GM18498 (cell line): ENCODE measurements around the gene REG3A.

Experiments used
- ATAC-seq: cut with Tn5 transposase; IDR thresholded peaks from one replicate; pipeline ENCODE4 v1.9.1; 2021; ENCODE audit warnings: mild to moderate bottlenecking, moderate library complexity; ENCODE audit not compliant: unreplicated experiment

REG3A gene

GRCh38 chr2:79159653-79160052, at the start of gene REG3A:
REG3A (minus strand) TSS chr2:79159753; CDS start chr2:79159405, 348 bp downstream.
- ATAC-seq: no peak

DNA sequence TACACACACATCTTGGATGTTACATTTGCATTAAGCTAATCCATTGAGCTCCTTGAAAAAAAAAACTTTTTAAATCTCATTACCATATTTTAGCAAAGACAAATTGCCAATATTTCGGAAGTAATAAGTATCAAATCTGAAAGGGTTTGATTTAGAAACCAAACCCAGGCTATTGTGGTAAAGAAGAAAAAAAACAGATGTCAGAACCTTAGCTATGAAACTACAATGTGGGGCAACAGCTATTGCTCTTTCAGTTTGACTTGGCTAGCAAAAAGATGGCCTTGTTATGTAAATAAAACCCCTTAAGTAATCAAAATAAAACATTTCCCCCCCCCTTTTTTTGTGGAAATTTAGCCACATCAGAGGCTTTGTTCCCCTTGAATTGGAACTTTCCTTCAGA, 41.2 kb upstream of the REG3A start:
- ATAC-seq: no peak

- no peak for ATAC-seq
These were observed 32.3 kb upstream of the REG3A start for GRCh38 chr2:79191816-79192215.

- no peak for ATAC-seq
These were observed 31.5 kb upstream of the REG3A start for GRCh38 chr2:79191081-79191480.

DNA sequence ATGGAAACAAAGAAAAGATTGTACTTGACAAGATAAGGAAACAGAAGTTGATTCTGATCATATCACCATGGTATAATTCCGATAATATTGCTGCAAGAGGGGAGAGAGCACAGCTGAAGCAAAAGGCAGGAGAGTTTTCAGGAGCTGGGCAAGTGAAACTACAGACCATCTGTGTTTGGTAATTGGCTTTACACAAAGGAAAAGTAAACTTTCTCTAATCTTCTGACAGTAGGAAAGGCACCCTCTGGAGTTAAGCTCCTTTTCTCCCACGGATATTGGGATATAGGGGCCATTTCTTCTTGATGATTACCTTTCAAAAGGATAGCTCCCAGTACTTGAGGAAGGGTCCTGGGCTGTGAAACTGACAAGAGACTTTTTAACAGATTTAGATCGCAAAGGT, 29.9 kb upstream of the REG3A start:
- no peak for ATAC-seq

DNA sequence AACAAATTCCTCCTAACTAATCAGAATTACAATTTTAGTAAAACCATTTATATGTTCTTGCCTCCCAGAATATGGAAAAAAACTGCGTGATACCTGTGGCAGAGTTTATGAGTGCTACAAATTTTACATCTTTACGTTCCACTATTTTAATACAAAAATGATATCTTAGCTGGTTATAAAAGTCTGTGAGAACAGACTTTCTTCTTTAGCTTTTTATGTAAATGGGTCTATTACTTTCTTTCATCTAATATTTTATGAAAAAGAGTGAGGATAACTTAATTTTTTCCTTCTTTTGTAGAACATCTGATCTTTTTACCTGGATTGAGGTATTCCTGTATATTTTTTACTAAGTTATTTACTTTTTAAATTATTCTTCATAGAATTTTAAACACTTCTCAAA, 22.1 kb upstream of the REG3A start:
- ATAC-seq: no peak

GRCh38 chr2:79180092-79180491, 20.5 kb upstream of the REG3A start:
- ATAC-seq: no peak

DNA sequence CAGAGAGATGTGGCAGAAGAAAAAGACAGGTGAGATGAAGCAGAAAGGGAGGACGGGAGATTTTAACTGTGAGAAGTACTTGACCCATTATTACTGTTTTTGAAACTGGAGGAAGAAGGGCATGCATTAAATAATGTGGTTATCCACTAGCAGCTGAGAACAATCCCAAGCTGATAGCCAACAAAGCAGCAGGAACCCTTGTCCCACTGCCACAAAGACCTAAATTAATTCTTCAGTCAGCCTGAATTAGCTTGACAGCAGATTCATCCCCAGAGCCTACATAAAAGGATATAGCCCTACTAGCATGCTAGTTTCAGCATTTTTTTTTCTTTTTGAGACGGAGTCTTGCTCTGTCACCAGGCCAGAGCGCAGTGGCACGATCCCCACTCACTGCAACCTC, 19.5 kb upstream of the REG3A start:
- ATAC-seq: no peak

GRCh38 chr2:79178076-79178674, 18.6 kb upstream of the REG3A start:
- no peak for ATAC-seq

- no peak for ATAC-seq
These were observed 11.9 kb upstream of the REG3A start for GRCh38 chr2:79171348-79171958.

GRCh38 chr2:79162801-79163200, 3.2 kb upstream of the REG3A start:
- ATAC-seq: no peak

- no peak for ATAC-seq
These were observed 2.6 kb upstream of the REG3A start for GRCh38 chr2:79162132-79162531.

GRCh38 chr2:79159030-79159429, 523 bp downstream of the REG3A start:
- ATAC-seq: no peak

DNA sequence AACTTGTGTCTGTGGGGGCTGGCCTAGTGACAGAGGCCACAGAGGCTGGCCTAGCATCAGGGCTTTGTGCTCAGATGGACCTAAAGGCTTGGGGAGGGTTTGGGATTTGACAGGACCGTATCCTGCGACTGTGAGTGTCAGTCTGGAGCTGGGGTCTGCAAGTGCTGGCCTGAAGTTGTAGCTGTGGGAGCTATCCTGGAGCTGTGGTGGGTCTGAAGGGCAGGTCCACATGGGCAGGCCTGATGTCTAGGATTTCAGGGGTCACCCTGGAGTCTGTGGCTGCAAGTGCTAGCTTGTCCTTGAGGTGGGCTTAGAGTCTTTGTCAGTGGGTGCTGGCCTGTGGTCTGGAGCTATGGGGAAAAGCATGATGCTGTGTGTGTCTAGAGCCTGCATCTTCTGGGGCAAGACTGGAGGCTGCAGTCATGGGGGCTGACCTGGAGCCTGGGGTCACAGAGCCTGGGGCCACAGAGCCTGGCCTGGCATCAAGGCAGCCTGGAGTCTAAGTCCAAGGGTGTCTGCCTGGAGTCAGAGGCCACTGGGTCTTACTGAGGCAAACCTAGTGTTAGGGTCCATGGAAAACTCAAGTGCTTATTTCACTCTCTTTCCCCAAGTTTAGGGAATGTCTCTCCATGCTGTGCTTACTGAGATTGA, 3.6 kb downstream of the REG3A start:
- no peak for ATAC-seq

DNA sequence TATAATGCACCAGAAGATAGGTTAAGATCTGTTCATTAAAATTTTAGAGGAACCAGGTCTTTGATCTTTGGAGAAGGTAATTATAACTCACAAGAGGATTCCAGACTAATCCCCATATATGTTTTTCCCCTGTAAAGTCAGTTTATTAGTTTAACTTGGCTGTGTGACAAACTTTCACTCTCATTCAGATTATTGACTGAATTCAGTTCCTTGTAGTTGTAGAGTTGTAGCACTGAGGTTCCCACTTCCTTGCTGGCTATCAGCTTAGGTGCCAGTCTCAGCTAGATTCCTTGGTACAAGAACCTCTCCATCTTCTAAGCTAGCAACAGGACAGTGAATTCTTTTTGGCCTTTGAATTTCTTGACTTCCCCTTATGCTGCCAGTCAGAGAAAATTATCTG, 20.1 kb downstream of the REG3A start:
- ATAC-seq: no peak

GRCh38 chr2:79138385-79138784, 21.2 kb downstream of the REG3A start:
- ATAC-seq: no peak

DNA sequence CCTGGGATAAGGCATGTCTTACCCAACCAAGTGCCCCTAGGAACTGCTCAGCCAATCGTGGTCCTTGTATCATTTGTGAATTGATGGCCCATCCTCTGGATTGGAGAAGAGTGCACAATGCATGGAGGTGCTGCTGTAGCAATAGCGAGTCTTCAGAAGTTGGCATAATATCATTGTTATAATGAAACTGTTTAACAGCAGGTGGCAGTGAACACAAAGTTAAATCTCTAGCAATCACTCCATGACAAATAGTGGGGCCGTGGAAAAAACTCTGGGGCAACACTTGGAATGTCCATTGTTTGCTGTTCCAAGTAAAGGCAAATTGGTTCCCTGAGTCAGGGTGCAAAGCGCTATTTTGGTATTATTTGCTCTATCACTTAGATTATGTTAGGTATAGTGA, 27.9 kb downstream of the REG3A start:
- ATAC-seq: no peak

DNA sequence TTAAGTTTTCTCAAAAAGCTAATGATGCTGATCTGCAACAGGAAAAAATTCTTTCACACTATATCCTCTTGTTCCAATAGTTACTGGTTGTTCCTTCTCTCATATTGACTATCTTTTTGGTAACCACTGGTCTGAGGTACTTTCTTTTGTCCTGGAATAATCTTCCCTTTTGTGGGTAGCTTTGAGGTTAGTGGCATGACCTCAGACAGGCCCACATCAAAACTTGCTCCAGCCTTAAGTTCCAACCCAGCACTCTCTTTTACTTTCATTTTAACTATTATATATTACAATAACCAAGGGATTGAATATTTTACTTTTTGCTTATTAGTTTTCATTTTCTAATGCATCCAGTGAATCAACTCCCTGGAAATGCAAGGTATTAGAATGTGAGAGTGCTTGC, 29.7 kb downstream of the REG3A start:
- no peak for ATAC-seq

DNA sequence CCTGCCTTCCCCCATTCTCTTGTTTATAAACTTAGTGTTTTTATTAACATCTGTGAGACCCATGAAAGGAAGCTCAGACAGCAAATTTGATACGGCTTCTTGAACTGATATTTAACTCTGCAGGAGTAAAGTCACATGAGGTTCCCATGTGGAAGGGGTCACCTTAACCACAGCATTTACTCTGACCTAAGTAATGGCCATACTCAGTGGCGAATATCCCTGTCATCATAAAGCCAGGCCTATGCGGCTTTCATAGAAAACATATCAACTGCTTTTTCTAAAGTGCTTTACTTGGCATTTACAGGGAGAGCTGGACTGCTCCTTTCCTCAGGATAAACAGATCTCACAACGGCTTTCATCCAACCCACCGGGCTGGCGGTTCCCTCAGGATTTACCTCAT, 30.3 kb downstream of the REG3A start:
- no peak for ATAC-seq

DNA sequence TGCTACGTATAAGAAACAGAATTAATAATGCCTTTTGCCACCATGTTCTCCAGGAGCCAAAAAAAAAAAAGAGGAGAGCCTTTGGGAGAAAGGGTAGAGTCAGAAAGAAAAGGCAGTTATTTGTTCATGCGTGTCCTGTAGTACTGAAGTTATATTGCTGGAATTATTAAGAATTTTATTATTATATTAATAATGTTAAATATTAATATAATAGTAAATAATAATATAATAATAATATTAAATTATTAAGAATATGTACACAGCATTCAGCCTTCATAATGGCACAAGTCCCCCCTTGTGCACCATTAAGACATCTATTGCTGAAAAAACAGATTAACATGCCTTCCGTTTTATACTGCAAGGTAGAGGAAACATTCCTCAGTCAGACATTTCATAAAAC, 31.1 kb downstream of the REG3A start:
- ATAC-seq: no peak

DNA sequence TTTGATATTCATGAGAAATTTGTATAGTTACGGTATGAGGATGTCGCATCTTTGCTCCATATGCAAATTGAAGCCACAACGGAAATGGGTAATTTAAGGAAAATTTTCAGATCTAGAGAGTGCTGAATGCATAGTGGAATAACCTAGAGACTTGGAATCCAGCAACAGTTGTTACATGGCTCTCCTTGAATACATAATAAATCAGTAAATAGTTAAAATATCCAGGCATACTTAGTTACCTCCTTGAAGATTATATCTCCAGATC, 33.9 kb downstream of the REG3A start:
- no peak for ATAC-seq

DNA sequence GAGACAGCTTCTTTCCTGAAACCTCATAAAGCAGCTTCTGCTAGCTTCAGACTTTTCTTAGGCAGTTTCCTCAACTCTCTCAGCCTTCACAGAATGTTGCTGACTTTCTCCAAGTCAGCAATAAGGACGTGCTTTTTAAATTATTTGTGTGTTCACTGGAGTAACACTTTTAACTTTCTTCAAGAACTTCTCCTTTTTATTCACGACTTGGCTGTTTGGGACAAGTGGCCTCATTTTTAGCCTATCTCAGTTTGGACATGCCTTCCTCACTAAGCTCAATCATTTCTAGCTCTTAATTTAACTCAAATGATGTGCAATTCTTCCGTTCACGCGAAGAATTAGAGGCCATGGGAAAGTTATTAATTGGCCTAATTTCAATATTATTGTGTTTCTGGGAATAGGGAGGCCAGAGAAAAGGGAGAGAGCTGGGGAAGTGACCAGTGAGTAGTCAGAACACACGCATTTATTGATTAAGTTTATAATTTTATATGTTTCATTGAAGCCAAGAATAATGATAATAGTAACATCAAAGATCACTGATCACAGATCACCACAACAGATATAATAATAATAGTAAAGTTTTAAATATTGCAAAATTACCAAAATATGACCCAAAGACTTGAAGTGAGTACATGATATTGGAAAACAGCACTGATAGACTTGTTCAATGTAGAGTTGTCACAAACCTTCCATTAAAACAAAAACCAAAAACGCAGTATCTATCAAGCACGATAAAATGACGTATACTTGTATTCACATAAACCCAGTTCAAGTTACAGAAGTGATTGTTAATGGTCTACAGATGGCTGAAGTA, 34.4 kb downstream of the REG3A start:
- ATAC-seq: no peak
